Raji (cell line): Measurements from ENCODE around the gene PRKCE.
A peak's percentile ranks its signal among the peaks of the same experiment; 100 is the strongest.

Source experiments
- POLR2A ChIP-seq: IDR thresholded peaks from 2 replicates; pipeline ENCODE4 v1.6.1; 2011; ENCODE audit warnings: low read depth, low read length, control low read depth; ENCODE audit not compliant: insufficient read depth

Gene PRKCE

GRCh38 chr2:45647986-45648520 is 3.4 kb upstream of the PRKCE start:
- TF ChIP-seq POLR2A = no peak

DNA sequence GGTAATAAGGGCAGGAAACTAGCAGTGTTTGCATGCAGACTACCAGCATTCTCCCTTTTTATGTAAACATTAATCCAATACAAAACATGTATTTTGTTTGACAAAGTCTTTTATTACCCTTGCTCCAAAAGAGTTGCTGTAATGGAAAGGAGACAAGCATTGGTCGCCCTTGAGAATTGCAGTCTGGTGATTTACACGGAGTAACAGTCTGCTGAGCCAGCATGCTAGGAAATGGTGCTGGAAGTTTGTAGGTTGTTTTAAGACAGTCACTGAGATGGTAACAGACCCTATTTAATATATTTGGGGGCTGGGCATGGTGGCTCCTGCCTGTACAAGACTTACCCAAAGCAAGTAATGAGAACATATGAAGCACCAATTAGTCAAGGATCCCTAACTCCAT is 2.8 kb upstream of the PRKCE start:
- TF ChIP-seq POLR2A = no peak

GRCh38 chr2:45649462-45649857 is 2.0 kb upstream of the PRKCE start:
- no peak for TF ChIP-seq POLR2A

DNA sequence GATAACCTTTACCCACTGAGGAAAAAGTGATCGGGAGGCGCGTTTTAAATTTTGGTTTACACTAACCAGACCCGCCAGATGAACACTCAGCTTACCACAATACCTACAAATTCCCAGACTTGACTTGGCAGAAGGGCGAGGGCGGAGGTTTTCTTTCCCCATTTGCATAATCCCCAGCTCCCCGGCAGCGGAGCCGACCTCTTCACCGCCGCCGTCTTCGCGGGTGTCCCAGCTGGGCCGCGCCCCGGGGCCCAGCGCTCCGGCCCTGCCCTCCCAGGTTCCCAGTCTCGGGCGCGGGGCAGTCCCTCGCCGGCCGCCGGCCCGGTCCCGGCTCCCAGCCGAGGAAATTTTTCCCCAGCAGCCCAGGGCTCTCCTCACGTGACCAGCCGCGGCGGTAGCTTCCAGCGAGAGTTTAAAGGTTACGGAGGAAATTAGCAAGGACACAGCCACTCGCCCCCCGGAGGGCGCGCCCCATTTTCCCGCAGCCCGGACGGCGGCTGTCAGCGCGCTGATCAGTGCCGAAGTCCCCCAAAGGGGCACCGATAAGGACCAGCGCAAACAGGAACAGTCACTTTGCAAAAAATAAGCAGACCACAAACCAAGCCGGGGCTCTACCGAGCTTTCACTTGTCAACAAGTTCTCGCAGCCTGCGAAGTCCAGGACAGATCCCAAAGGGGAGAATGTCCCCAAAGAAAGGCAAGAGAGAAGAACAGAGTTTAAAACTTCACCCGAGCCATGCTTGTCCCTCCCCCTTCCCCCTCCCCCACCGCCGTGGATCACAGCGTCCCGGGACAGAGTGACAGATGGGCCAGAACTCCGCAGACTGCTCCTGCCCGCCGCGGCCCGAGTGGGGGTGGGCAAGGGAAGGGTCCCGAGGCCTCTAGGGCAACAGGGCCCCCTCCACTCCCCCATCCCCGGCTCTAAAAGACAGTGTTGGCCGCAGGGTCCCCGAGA is 1.3 kb upstream of the PRKCE start:
- 0 out of 2 replicates have a peak, but pooled peaks have one; percentile 40 for TF ChIP-seq POLR2A

DNA sequence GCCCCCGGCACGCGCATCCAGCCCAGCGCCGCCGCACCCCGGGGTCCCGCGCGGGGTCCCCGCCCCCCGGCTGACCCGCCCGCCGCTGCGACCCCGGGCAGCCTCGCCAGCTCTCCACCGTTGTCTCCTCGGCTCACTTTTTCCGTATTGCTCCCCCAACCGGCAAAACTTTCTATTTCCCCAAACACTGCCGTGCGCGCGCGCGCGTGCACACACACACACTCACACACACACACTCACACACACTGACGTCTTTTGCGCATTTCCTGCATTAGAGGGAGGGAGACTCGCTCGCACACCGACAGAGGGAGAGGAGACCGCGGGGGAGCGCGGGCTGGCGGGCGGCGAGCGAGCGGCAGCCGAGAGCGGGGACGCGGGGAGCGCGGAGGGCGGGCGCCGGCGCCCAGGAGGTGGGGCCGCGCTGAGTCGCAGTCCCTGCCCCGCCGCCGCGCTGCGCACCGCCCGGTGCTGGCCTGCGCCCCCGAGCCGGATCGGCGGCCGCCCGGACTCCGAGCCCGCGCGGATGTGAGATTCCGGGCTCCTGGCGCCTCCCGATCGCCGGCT is 542 bp upstream of the PRKCE start:
- TF ChIP-seq POLR2A = peak; percentile 81

- peak; percentile 36; the same call in 1 of the 2 replicates for TF ChIP-seq POLR2A
Measured at GRCh38 chr2:45652090-45653031, 886 bp downstream of the PRKCE start.

GRCh38 chr2:45653122-45653913 is 1.8 kb downstream of the PRKCE start:
- TF ChIP-seq POLR2A = no peak

- no peak for TF ChIP-seq POLR2A
Measured at GRCh38 chr2:45654250-45654649, 2.8 kb downstream of the PRKCE start.

DNA sequence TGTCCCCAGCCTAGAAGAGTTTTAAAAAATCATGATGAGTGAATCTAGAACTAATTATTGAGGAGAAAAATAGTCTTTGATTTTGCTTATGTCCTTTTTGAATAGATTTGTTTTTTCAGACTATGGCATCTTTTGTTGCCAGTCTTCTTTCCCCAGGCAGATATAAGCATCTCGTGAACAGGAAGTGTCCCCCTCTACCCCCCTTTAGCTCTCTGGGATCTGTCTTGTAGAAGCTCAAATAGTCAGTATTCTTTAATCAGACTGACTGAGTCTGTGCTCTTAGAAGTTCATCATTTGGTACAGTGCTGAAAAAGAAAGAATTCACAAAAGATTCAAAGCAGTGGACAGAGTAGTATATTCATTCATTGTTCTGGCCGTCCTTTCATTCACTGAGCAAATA is 10.4 kb downstream of the PRKCE start:
- TF ChIP-seq POLR2A = no peak

DNA sequence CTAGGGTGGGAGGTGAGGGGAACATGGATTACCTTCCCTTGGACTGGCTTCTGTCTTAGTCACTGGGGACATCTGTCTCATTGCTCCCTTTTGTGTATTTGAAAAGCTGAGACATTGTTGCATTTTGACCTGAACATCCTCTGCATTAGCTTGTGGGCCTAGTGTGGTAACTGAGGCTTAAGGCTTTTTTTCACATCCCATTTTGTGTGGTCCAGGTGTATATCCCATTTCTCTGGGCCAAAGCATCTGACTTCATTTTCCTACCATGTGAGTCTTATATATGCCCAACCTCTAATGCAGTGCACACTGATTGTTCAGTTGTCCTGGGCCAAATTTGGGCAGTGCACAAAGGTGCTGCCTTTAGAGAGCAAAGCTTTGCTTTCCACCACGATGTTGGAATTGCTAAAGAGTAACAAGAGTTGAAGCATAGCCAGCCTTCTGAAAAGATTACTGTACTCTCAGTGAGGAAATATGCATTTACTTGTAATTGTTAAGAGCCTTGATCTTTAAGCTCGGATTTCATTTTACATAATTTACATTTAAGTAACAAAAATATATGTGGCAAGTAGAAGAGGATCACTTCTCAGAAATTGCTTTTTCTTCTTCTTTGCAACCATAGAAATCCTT is 13.3 kb downstream of the PRKCE start:
- no peak for TF ChIP-seq POLR2A

DNA sequence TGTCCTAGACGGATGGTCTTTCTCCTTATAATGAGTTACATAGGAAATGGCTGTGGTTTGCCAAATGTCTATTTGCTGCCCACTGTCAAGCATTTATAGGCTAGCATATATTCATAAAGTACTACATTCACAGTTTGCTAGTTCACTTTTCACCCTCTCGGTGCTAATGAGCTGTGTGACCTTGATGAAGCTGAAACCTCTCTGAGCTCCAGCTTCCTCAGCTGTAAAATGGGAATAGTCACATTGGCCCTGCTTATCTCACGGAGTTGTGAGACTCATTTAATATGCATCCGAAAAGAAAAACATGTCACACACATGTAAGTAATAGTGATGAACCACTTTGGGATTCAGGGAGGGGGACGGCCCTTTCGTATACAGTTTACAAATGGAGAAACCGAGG is 17.0 kb downstream of the PRKCE start:
- TF ChIP-seq POLR2A = no peak

DNA sequence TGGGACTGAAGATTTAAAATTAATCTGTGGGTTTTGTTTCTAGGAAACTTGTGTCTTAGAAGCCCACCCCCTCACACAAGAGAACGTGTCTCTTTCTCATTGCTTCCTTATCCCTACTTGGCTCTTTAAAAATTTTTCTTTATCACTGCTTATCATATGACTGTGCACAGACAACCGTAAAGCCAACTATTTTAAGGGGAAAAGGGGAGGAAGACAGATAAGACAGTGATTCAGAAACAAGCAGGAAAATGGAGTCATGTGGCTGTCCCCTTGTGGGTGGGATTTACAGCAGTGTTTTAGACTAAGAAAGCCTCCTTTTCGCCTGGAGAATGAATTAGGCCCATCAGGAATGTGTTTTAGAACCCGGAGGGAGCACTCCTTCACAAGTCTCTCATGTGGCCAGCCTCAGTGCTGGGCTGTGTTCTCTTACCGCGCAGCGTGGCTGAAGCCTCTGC is 17.6 kb downstream of the PRKCE start:
- TF ChIP-seq POLR2A = no peak

- TF ChIP-seq POLR2A = no peak
Measured at GRCh38 chr2:45670646-45671045, 19.2 kb downstream of the PRKCE start.

DNA sequence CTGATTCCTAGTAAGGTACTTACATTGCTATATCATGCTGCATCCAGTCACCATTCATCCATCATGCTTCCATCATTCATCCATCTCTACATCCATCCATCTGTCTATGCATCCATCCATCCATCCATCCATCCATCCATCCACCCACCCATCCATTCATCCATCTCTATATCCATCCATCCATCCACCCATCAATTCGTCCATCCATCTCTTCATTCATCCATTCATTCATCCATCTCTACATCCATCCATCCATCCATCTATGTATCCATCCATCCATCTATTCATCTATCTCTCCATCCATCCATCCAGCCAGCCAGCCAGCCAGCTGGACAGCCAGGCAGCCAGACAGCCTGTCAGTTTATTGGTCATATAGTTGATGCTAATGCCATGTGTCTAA is 20.7 kb downstream of the PRKCE start:
- no peak for TF ChIP-seq POLR2A
